Left renal cortex interstitium (tissue), 4 donors: ENCODE measurements around the gene ADA. TPM values are rescaled to one million over a fixed set of nuclear protein-coding genes. Genes with fewer than 3 reads are reported as not detected.

Experiments
- DNase-seq, 4 donors: peaks; one replicate each; pipeline ENCODE4 v3.0.0-alpha.2; 2013; ENCODE audit warnings: low read depth in 4 of 4, low spot score in 2 of 4, missing footprints in 1 of 4
- polyA plus RNA-seq, 4 donors: library from polyadenylated mRNA; unstranded; fragments of 120-200 nt; gene quantifications; one replicate each; pipeline ENCODE4 v1.2.1, GENCODE V29; 2013; ENCODE audit not compliant: insufficient read length in 4 of 4

Gene ADA
- polyA plus RNA-seq, 4 donors, result 5.8 to 7.8 (median 7.4) TPM

- no peak for DNase-seq
Observed at GRCh38 chr20:44627364-44628010, 24.0 kb downstream of the ADA start.

GRCh38 chr20:44626278-44626677 is 25.2 kb downstream of the ADA start:
- no peak for DNase-seq

- no peak for DNase-seq
Observed at GRCh38 chr20:44625361-44625760, 26.1 kb downstream of the ADA start.

- DNase-seq, result no peak
Observed at GRCh38 chr20:44624743-44625271, 26.7 kb downstream of the ADA start.

GRCh38 chr20:44624152-44624551 is 27.3 kb downstream of the ADA start:
- no peak for DNase-seq

- DNase-seq, result no peak
Observed at GRCh38 chr20:44622501-44623270, 28.8 kb downstream of the ADA start.

GRCh38 chr20:44621939-44622338 is 29.6 kb downstream of the ADA start:
- no peak for DNase-seq

- no peak for DNase-seq
Observed at GRCh38 chr20:44621325-44621724, 30.2 kb downstream of the ADA start.

- DNase-seq, result no peak
Observed at GRCh38 chr20:44620030-44620429, 31.5 kb downstream of the ADA start.

- DNase-seq, result no peak
Observed at GRCh38 chr20:44619294-44619693, 32.2 kb downstream of the ADA start.

- no peak for DNase-seq
Observed at GRCh38 chr20:44618318-44618731, 33.2 kb downstream of the ADA start.

- no peak for DNase-seq
Observed at GRCh38 chr20:44616604-44616964, 34.9 kb downstream of the ADA start.

- no peak for DNase-seq
Observed at GRCh38 chr20:44615876-44616603, 35.5 kb downstream of the ADA start.

- no peak for DNase-seq
Observed at GRCh38 chr20:44615169-44615791, 36.2 kb downstream of the ADA start.

- no peak for DNase-seq
Observed at GRCh38 chr20:44614525-44614924, 37.0 kb downstream of the ADA start.

GRCh38 chr20:44613575-44613974 is 37.9 kb downstream of the ADA start:
- DNase-seq, result no peak

- DNase-seq, result no peak
Observed at GRCh38 chr20:44610313-44610962, 41.1 kb downstream of the ADA start.

- peak in 3 of 4 donors; percentile 69 to 78 (median 75) for DNase-seq
Observed at GRCh38 chr20:44609516-44610312, 41.8 kb downstream of the ADA start.

GRCh38 chr20:44609006-44609515 is 42.4 kb downstream of the ADA start:
- DNase-seq, result no peak
